Endothelial cell (in vitro differentiated cells): ENCODE results near the gene CBFA2T3. TPM values are rescaled to one million over a fixed set of nuclear protein-coding genes. Genes with fewer than 3 reads are reported as not detected.

Source experiments
- DNase-seq: peaks from one replicate; pipeline ENCODE4 v3.0.0; 2021; ENCODE audit warnings: low spot score
- H3K27ac Mint-ChIP-seq: one replicate; pipeline ENCODE4 v1.8.0; 2021; ENCODE audit warnings: mixed read lengths, inconsistent platforms; ENCODE audit not compliant: unreplicated experiment
- H3K27me3 Mint-ChIP-seq: one replicate; pipeline ENCODE4 v1.8.0; 2021; ENCODE audit warnings: mild to moderate bottlenecking, moderate library complexity, mixed read lengths, inconsistent platforms; ENCODE audit not compliant: unreplicated experiment
- H3K36me3 Mint-ChIP-seq: one replicate; pipeline ENCODE4 v1.8.0; 2021; ENCODE audit warnings: mild to moderate bottlenecking, low read depth, mixed read lengths, inconsistent platforms; ENCODE audit not compliant: unreplicated experiment
- H3K4me1 Mint-ChIP-seq: one replicate; pipeline ENCODE4 v1.8.0; 2021; ENCODE audit warnings: mild to moderate bottlenecking, mixed read lengths, inconsistent platforms; ENCODE audit not compliant: unreplicated experiment
- H3K4me3 Mint-ChIP-seq: one replicate; pipeline ENCODE4 v1.8.0; 2021; ENCODE audit warnings: mild to moderate bottlenecking, mixed read lengths, inconsistent platforms; ENCODE audit not compliant: unreplicated experiment
- H3K9me3 Mint-ChIP-seq: one replicate; pipeline ENCODE4 v1.8.0; 2021; ENCODE audit warnings: mixed read lengths, inconsistent platforms; ENCODE audit not compliant: unreplicated experiment
- CTCF ChIP-seq: fragments of 200-600 bp; sonication (generic); IDR thresholded peaks from one replicate; pipeline ENCODE4 v1.5.0; 2021; ENCODE audit warnings: antibody characterized with exemption; ENCODE audit not compliant: unreplicated experiment
- total RNA-seq: library from RNA; stranded (reverse); fragmentation: NEBNext Ultra II Directional; extraction: Animal tissue kit (Norgen Biotek cat#: 25700); gene quantifications from one replicate; pipeline ENCODE4 v1.2.1, GENCODE V29; 2021; ENCODE audit not compliant: unreplicated experiment

CBFA2T3 gene
- total RNA-seq, 1 donor from 2014 or later: 1.6 TPM

GRCh38 chr16:88848557-88848956 is 128.4 kb downstream of the CBFA2T3 start:
- Mint-ChIP-seq H3K36me3 (peaks cover 8% of the 10 kb centered on the region), H3K27ac (no peak overlapping the region), H3K9me3 (no peaks in the 10 kb centered on the region)

GRCh38 chr16:88847654-88848053 is 129.4 kb downstream of the CBFA2T3 start:
- Mint-ChIP-seq H3K9me3 (no peaks in the 10 kb centered on the region), H3K27ac (no peak overlapping the region), H3K4me1 (no peaks in the 10 kb centered on the region), H3K4me3 (no peak overlapping the region), H3K36me3 (peaks cover 13% of the 10 kb centered on the region), H3K27me3 (peaks cover 8% of the 10 kb centered on the region)
- DNase-seq: no peak
- TF ChIP-seq CTCF: no peak

More at GRCh38 chr16:88848557-88848956, 128.4 kb downstream of the CBFA2T3 start:
- DNase-seq: no peak
- Mint-ChIP-seq H3K4me1 (no peaks in the 10 kb centered on the region), H3K27me3 (peaks cover 6% of the 10 kb centered on the region), H3K4me3 (no peak overlapping the region)
- TF ChIP-seq CTCF: no peak

GRCh38 chr16:88846088-88846487 is 130.9 kb downstream of the CBFA2T3 start:
- no peaks in the 10 kb centered on the region for H3K9me3 Mint-ChIP-seq
- H3K27me3 Mint-ChIP-seq: peaks cover 6% of the 10 kb centered on the region
- H3K36me3 Mint-ChIP-seq: peaks cover 5% of the 10 kb centered on the region
- H3K4me3 Mint-ChIP-seq: no peak overlapping the region
- DNase-seq: no peak
- no peak for TF ChIP-seq CTCF
- H3K4me1 Mint-ChIP-seq: no peaks in the 10 kb centered on the region
- H3K27ac Mint-ChIP-seq: no peak overlapping the region

GRCh38 chr16:88844419-88845036 is 132.5 kb downstream of the CBFA2T3 start:
- Mint-ChIP-seq H3K4me3 (no peak overlapping the region), H3K27me3 (peaks cover 6% of the 10 kb centered on the region), H3K4me1 (no peaks in the 10 kb centered on the region), H3K9me3 (no peaks in the 10 kb centered on the region), H3K27ac (no peak overlapping the region), H3K36me3 (peaks cover 9% of the 10 kb centered on the region)
- no peak for DNase-seq
- TF ChIP-seq CTCF: no peak

- H3K27ac Mint-ChIP-seq: no peak overlapping the region
- no peak for DNase-seq
- H3K27me3 Mint-ChIP-seq: peaks cover 6% of the 10 kb centered on the region
- H3K36me3 Mint-ChIP-seq: peaks cover 9% of the 10 kb centered on the region
- H3K4me1 Mint-ChIP-seq: no peaks in the 10 kb centered on the region
- TF ChIP-seq CTCF: no peak
- H3K4me3 Mint-ChIP-seq: peak overlapping the region; percentile 68
- H3K9me3 Mint-ChIP-seq: no peaks in the 10 kb centered on the region
These were observed 133.8 kb downstream of the CBFA2T3 start for GRCh38 chr16:88843256-88843655.
